Measurements from ENCODE around the gene ZNRF3.

Gene ZNRF3

GRCh38 chr22:28893810-28894209 lies 10.4 kb downstream of the ZNRF3 start:
- no peaks in the 10 kb centered on the region for H3K9me3 ChIP-seq (ENCODE audit: insufficient read depth, low read length)
- H3K4me1 ChIP-seq (ENCODE audit: insufficient read depth, insufficient read length): peaks cover 11% of the 10 kb centered on the region
- H3K9ac ChIP-seq (ENCODE audit: insufficient read length, low read depth): no peak overlapping the region
- H3K4me3 ChIP-seq (ENCODE audit: insufficient read length, low read depth): no peak overlapping the region
- TF ChIP-seq SUZ12 (IDR thresholded peaks at IDR 0.05; ENCODE audit: extremely low read depth, insufficient read depth, insufficient read length) (no peak), ZNF274 (IDR thresholded peaks at IDR 0.05; ENCODE audit: low read depth, low read length) (no peak), YY1 (IDR thresholded peaks at IDR 0.05; ENCODE audit: insufficient read depth, insufficient read length) (no peak)
- DNase-seq (ENCODE audit: low read depth, low spot score): no peak
- no peaks in the 10 kb centered on the region for H3K27me3 ChIP-seq (ENCODE audit: insufficient read depth, insufficient read length)
- H3K36me3 ChIP-seq (ENCODE audit: insufficient read depth, insufficient read length, low read length): no peaks in the 10 kb centered on the region

- H3K36me3 ChIP-seq (ENCODE audit: insufficient read depth, insufficient read length, low read length): peaks cover 2% of the 10 kb centered on the region
- H3K27me3 ChIP-seq (ENCODE audit: insufficient read depth, insufficient read length): no peaks in the 10 kb centered on the region
- no peak for DNase-seq (ENCODE audit: low read depth, low spot score)
- TF ChIP-seq ZNF274 (IDR thresholded peaks at IDR 0.05; ENCODE audit: low read depth, low read length): no peak
- no peak for TF ChIP-seq SUZ12 (IDR thresholded peaks at IDR 0.05; ENCODE audit: extremely low read depth, insufficient read depth, insufficient read length)
- no peak for TF ChIP-seq YY1 (IDR thresholded peaks at IDR 0.05; ENCODE audit: insufficient read depth, insufficient read length)
- no peaks in the 10 kb centered on the region for H3K9me3 ChIP-seq (ENCODE audit: insufficient read depth, low read length)
- H3K9ac ChIP-seq (ENCODE audit: insufficient read length, low read depth): no peak overlapping the region
- H3K4me1 ChIP-seq (ENCODE audit: insufficient read depth, insufficient read length): peaks cover 11% of the 10 kb centered on the region
- no peak overlapping the region for H3K4me3 ChIP-seq (ENCODE audit: insufficient read length, low read depth)
Measured at GRCh38 chr22:28894334-28894733, 11.0 kb downstream of the ZNRF3 start.

GRCh38 chr22:28894807-28895206 lies 11.4 kb downstream of the ZNRF3 start:
- H3K4me1 ChIP-seq (ENCODE audit: insufficient read depth, insufficient read length): peaks cover 11% of the 10 kb centered on the region
- H3K9ac ChIP-seq (ENCODE audit: insufficient read length, low read depth): no peak overlapping the region

GRCh38 chr22:28896611-28897010 lies 13.2 kb downstream of the ZNRF3 start:
- Histone ChIP-seq H3K27me3 (ENCODE audit: insufficient read depth, insufficient read length) (no peaks in the 10 kb centered on the region), H3K9me3 (ENCODE audit: insufficient read depth, low read length) (no peaks in the 10 kb centered on the region), H3K36me3 (ENCODE audit: insufficient read depth, insufficient read length, low read length) (peaks cover 2% of the 10 kb centered on the region), H3K4me1 (ENCODE audit: insufficient read depth, insufficient read length) (peaks cover 11% of the 10 kb centered on the region), H3K9ac (ENCODE audit: insufficient read length, low read depth) (no peak overlapping the region), H3K4me3 (ENCODE audit: insufficient read length, low read depth) (no peak overlapping the region)
- TF ChIP-seq YY1 (IDR thresholded peaks at IDR 0.05; ENCODE audit: insufficient read depth, insufficient read length): no peak
- no peak for TF ChIP-seq ZNF274 (IDR thresholded peaks at IDR 0.05; ENCODE audit: low read depth, low read length)
- no peak for TF ChIP-seq SUZ12 (IDR thresholded peaks at IDR 0.05; ENCODE audit: extremely low read depth, insufficient read depth, insufficient read length)
- no peak for DNase-seq (ENCODE audit: low read depth, low spot score)

More at GRCh38 chr22:28894807-28895206, 11.4 kb downstream of the ZNRF3 start:
- Histone ChIP-seq H3K36me3 (ENCODE audit: insufficient read depth, insufficient read length, low read length) (peaks cover 2% of the 10 kb centered on the region), H3K9me3 (ENCODE audit: insufficient read depth, low read length) (no peaks in the 10 kb centered on the region), H3K27me3 (ENCODE audit: insufficient read depth, insufficient read length) (no peaks in the 10 kb centered on the region), H3K4me3 (ENCODE audit: insufficient read length, low read depth) (no peak overlapping the region)
- no peak for DNase-seq (ENCODE audit: low read depth, low spot score)
- TF ChIP-seq ZNF274 (IDR thresholded peaks at IDR 0.05; ENCODE audit: low read depth, low read length) (no peak), YY1 (IDR thresholded peaks at IDR 0.05; ENCODE audit: insufficient read depth, insufficient read length) (no peak), SUZ12 (IDR thresholded peaks at IDR 0.05; ENCODE audit: extremely low read depth, insufficient read depth, insufficient read length) (no peak)

- Histone ChIP-seq H3K4me3 (ENCODE audit: insufficient read length, low read depth) (no peak overlapping the region), H3K9me3 (ENCODE audit: insufficient read depth, low read length) (no peaks in the 10 kb centered on the region), H3K27me3 (ENCODE audit: insufficient read depth, insufficient read length) (no peaks in the 10 kb centered on the region), H3K36me3 (ENCODE audit: insufficient read depth, insufficient read length, low read length) (peaks cover 2% of the 10 kb centered on the region), H3K4me1 (ENCODE audit: insufficient read depth, insufficient read length) (peaks cover 13% of the 10 kb centered on the region), H3K9ac (ENCODE audit: insufficient read length, low read depth) (no peak overlapping the region)
- TF ChIP-seq YY1 (IDR thresholded peaks at IDR 0.05; ENCODE audit: insufficient read depth, insufficient read length) (no peak), SUZ12 (IDR thresholded peaks at IDR 0.05; ENCODE audit: extremely low read depth, insufficient read depth, insufficient read length) (no peak), ZNF274 (IDR thresholded peaks at IDR 0.05; ENCODE audit: low read depth, low read length) (no peak)
- no peak for DNase-seq (ENCODE audit: low read depth, low spot score)
Measured at GRCh38 chr22:28898233-28898629, 14.9 kb downstream of the ZNRF3 start.

- DNase-seq (ENCODE audit: low read depth, low spot score): no peak
- no peak overlapping the region for H3K9ac ChIP-seq (ENCODE audit: insufficient read length, low read depth)
- peaks cover 2% of the 10 kb centered on the region for H3K36me3 ChIP-seq (ENCODE audit: insufficient read depth, insufficient read length, low read length)
- no peak overlapping the region for H3K4me3 ChIP-seq (ENCODE audit: insufficient read length, low read depth)
- TF ChIP-seq SUZ12 (IDR thresholded peaks at IDR 0.05; ENCODE audit: extremely low read depth, insufficient read depth, insufficient read length) (no peak), YY1 (IDR thresholded peaks at IDR 0.05; ENCODE audit: insufficient read depth, insufficient read length) (no peak), ZNF274 (IDR thresholded peaks at IDR 0.05; ENCODE audit: low read depth, low read length) (no peak)
- H3K27me3 ChIP-seq (ENCODE audit: insufficient read depth, insufficient read length): no peaks in the 10 kb centered on the region
- H3K4me1 ChIP-seq (ENCODE audit: insufficient read depth, insufficient read length): peaks cover 12% of the 10 kb centered on the region
- H3K9me3 ChIP-seq (ENCODE audit: insufficient read depth, low read length): no peaks in the 10 kb centered on the region
Measured at GRCh38 chr22:28899199-28899853, 16.0 kb downstream of the ZNRF3 start.

- H3K36me3 ChIP-seq (ENCODE audit: insufficient read depth, insufficient read length, low read length): peaks cover 3% of the 10 kb centered on the region
- no peak for DNase-seq (ENCODE audit: low read depth, low spot score)
- H3K9me3 ChIP-seq (ENCODE audit: insufficient read depth, low read length): no peaks in the 10 kb centered on the region
- no peak overlapping the region for H3K4me3 ChIP-seq (ENCODE audit: insufficient read length, low read depth)
- no peak overlapping the region for H3K9ac ChIP-seq (ENCODE audit: insufficient read length, low read depth)
- H3K27me3 ChIP-seq (ENCODE audit: insufficient read depth, insufficient read length): no peaks in the 10 kb centered on the region
- peaks cover 11% of the 10 kb centered on the region for H3K4me1 ChIP-seq (ENCODE audit: insufficient read depth, insufficient read length)
- TF ChIP-seq ZNF274 (IDR thresholded peaks at IDR 0.05; ENCODE audit: low read depth, low read length) (no peak), YY1 (IDR thresholded peaks at IDR 0.05; ENCODE audit: insufficient read depth, insufficient read length) (no peak), SUZ12 (IDR thresholded peaks at IDR 0.05; ENCODE audit: extremely low read depth, insufficient read depth, insufficient read length) (no peak)
Measured at GRCh38 chr22:28900379-28900925, 17.1 kb downstream of the ZNRF3 start.

Data from NT2/D1 (cell line).